D341Med (cell line): ENCODE measurements around the gene TP53BP2.
"Not testable (repeated sequence)": the region's sequence is repeated elsewhere in the genome, so short reads cannot be mapped to it uniquely, and the experiment has no call there.

Experiments
- DNase-seq: peaks from one replicate; pipeline ENCODE4 v3.0.0; 2012; ENCODE audit warnings: low spot score

TP53BP2 gene

DNA sequence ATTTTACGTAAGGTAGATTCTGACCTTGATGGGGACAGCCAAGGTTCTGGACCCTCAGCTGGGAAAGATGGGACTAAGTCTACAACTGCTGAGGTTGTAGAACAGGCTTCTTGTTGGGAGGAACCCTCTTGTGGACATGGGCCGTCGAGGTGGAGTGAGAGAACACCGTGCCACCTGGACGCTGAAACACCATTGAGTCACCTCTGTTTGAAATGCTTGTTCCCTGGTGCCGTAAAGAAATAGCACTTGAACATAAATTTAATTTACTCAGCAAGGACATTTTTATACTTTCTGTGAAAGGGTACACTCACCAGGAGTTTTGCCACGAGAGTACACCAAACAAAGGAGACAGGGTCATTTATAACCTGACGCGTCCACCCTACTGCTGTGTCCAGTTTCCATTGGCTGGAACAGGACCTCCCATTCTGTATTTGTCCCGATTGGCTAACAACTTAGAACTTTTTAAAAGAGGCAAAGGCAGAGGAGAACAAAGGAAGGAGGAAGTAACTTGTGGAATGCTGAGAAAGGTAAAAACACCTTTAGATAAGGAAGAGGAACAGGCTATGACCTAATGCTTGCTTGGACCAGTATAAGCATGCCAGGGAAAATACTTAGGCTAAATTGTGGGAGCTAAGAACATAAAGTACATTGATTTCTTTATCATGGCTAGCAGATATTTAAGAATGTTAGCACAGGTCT is 105.6 kb downstream of the TP53BP2 start:
- not testable (repeated sequence) for DNase-seq

DNA sequence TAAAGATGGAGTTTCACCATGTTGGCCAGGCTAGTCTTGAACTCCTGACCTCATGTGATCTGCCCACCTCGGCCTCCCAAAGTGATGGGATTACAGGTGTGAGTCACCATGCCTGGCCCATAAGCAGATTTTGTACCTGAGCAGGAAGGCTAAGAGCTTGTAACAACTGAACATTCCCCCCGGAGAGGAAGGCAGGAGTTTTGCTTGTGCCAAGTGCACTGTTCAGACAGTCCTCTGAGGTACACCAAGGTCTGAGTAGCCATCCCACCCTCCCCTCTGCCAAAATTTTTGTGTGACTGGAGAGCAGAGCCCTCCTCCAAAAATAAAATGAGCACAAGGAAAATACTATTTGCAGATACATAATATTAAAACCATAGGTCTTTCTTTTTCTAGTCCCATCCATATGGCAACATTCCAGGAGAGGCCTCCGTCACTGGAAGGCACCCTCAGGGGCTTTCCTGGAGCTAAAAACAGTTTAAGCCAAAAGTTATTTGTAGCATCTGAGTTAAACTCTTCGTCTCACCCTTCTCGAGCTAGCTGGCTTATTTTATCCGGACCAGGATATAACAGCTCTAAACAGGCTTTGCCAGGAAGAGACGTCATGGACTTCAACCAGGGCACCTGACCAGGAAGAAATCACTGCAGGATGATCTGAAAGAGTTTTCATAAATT is 106.2 kb downstream of the TP53BP2 start:
- DNase-seq, result no peak

DNA sequence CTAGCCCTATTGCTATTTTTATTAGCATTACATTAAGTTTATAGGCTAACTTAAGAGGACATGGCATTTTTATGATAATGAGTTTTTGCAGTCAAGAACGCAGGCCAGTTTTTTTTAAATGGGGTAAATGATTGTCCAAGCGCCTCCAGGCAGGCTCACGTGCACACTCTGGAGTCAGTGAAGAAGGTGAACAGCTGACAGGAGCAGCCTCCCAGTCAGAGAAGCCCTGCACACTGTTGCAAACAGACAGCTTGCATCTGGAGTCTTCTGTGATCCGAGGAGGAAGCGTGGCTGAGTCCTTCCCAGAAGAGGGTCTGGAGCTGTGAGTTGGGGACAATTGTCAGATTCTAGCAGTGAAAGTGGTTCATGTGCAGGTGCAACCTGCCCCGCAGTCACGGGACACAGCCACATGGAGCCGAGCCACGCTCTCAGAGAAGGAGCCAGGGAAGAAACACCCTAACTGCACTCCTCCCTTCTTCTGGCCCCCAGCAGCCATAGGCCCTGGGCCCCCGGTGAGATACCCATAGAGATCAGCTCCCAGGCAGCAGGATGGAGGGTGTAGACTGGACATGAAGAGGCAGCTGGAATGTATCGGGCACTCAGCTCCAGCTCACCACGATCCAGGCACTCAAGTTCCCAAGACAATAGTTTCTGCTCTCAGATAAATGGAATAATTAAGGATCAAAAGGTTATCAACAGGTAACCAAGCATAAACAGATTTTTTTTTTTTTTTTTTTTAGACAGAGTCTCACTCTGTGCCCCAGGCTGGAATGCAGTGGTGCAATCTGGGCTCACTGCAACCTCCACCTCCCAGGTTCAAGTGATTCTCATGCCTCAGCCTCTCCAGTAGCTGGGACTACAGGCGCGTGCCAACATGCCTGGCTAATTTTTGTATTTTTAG is 107.0 kb downstream of the TP53BP2 start:
- DNase-seq, result no peak

GRCh38 chr1:223737342-223737741 is 108.4 kb downstream of the TP53BP2 start:
- no peak for DNase-seq

- not testable (repeated sequence) for DNase-seq
These were observed 109.1 kb downstream of the TP53BP2 start for GRCh38 chr1:223736638-223737037.

GRCh38 chr1:223733898-223734852 is 111.6 kb downstream of the TP53BP2 start:
- no peak for DNase-seq

- DNase-seq, result no peak
These were observed 112.6 kb downstream of the TP53BP2 start for GRCh38 chr1:223732993-223733798.

DNA sequence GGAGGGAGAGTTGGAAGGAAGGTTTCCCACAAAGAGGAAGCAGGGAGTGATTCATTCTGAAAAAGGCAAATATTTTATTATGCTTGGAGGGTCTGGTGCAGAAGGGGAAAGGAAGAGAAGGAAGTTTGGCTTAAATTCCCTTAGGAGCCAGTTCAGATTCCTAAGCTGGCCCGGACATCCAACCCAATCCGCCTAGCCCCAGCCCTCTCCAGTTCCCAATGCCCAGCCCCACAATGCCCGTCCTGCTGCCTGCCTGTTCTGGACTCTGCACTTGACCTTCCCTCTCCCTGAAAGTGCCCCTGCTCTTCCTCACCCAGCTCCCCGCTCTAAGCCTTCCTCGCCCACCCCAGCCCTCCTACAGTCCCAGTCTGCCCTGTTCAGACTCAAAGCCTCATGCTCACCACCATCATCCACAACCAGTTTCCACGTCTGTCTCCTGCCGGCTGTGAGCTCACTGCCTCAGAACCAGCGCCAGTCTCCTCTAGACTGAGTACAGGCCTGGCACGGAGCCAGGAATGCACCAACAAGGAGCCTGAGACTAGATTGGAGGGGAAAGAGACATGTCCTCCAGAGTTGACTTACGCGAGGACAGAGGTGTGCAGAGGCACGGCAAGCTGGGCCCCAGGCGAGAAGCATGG is 114.5 kb downstream of the TP53BP2 start:
- DNase-seq, result no peak

GRCh38 chr1:223730479-223731132 is 115.1 kb downstream of the TP53BP2 start:
- DNase-seq, result no peak

GRCh38 chr1:223729906-223730305 is 115.8 kb downstream of the TP53BP2 start:
- no peak for DNase-seq
